HUES64 (cell line): ENCODE data around the gene PLEKHG5.
"Not testable (repeated sequence)": the region's sequence is repeated elsewhere in the genome, so short reads cannot be mapped to it uniquely, and the experiment has no call there.

Source experiments
- H3K27ac ChIP-seq: 2 replicates; pipeline ENCODE4 v1.7.0; 2013; ENCODE audit warnings: low read depth, low read length, inconsistent platforms
- H3K27me3 ChIP-seq: 2 replicates; pipeline ENCODE4 v1.6.1; 2013; ENCODE audit warnings: mild to moderate bottlenecking, low read length; ENCODE audit not compliant: insufficient read depth
- H3K36me3 ChIP-seq: 2 replicates; pipeline ENCODE4 v1.6.1; 2013; ENCODE audit warnings: mild to moderate bottlenecking, low read length; ENCODE audit not compliant: insufficient read depth
- H3K4me1 ChIP-seq: 2 replicates; pipeline ENCODE4 v1.6.1; 2013; ENCODE audit warnings: mild to moderate bottlenecking, low read length, moderate library complexity; ENCODE audit not compliant: insufficient read depth
- H3K4me3 ChIP-seq: 2 replicates; pipeline ENCODE4 v1.5.1; 2013; ENCODE audit warnings: mild to moderate bottlenecking, low read length, moderate library complexity
- H3K9ac ChIP-seq: 2 replicates; pipeline ENCODE4 v1.6.1; 2013; ENCODE audit warnings: mild to moderate bottlenecking, low read depth, low read length
- H3K9me3 ChIP-seq: 2 replicates; pipeline ENCODE4 v1.6.1; 2013; ENCODE audit warnings: low read depth, low read length; ENCODE audit not compliant: insufficient read depth
- WGBS: fragments of 150-250, 120-280 bp; methylation state at CpG from one replicate; pipeline ENCODE4 v1.1.7; 2013; ENCODE audit warnings: missing lambda C conversion rate; 5-methylcytosine and 5-hydroxymethylcytosine counted together

PLEKHG5 gene

DNA sequence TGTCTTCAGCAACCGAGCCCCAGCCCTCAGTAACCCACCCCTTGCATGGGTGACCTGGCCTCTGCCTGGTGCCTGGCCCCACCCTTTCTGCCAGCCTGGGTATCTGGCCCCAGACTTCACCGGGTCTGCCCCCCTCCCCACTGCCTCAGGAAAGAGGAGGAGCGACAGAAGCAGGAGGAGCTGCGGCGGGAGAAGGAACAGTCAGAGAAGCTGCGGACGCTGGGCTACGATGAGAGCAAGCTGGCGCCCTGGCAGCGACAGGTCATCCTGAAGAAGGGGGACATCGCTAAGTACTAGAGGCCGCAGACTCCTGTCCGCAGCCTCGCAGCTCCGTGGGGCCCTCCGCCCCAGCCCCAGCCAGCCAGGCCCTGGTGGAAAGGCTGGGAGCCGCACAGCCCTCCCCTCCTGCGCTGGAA lies 31.6 kb downstream of the PLEKHG5 start:
- no peaks in the 10 kb centered on the region for H3K4me1 ChIP-seq
- H3K36me3 ChIP-seq = peaks cover 4% of the 10 kb centered on the region; the same call in 1 of the 2 replicates
- H3K4me3 ChIP-seq = no peak overlapping the region
- peaks cover 18% of the 10 kb centered on the region for H3K27me3 ChIP-seq
- no peak overlapping the region for H3K27ac ChIP-seq
- 26% methylated on average over 18 of the region's 18 CpGs for whole genome bisulfite sequencing
- no peaks in the 10 kb centered on the region for H3K9me3 ChIP-seq
- H3K9ac ChIP-seq = no peak overlapping the region

DNA sequence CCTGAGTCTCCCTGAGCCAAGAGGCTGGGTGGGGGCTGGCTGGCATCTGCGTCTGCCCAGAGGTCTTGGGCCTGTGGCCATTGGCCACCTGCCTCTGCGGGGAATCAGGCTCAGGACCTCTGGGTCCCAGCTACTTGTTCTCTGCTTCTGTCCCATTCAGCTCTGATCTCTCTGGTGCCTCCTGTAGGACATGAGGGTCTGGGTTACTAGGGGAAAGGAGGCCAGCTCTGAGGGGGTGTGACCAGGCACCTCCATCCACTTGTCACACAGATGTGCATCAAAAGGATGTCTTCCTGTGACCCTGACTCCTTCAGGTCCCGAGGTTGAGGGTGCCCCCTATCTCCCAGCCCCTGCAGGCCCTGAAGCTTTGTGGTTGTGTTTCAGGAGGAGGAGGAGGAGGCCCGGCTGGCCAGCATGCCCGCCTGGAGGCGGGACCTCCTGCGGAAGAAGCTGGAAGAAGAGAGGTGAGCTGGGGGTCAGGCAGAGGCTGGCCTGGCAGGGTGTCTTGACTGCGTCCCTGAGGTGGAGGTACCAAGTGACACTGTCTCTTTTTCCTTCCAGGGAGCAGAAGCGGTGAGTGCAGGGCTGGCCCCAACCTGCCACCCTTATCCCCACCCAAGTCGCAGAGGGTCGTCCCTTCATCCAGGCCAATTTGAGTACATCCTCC lies 34.5 kb downstream of the PLEKHG5 start:
- no peak overlapping the region for H3K9ac ChIP-seq
- WGBS = 78% methylated on average over 11 of the region's 11 CpGs
- H3K4me3 ChIP-seq = no peak overlapping the region
- no peaks in the 10 kb centered on the region for H3K9me3 ChIP-seq
- H3K4me1 ChIP-seq = no peaks in the 10 kb centered on the region
- H3K27ac ChIP-seq = no peak overlapping the region
- H3K36me3 ChIP-seq = no peaks in the 10 kb centered on the region
- peaks cover 45% of the 10 kb centered on the region for H3K27me3 ChIP-seq

DNA sequence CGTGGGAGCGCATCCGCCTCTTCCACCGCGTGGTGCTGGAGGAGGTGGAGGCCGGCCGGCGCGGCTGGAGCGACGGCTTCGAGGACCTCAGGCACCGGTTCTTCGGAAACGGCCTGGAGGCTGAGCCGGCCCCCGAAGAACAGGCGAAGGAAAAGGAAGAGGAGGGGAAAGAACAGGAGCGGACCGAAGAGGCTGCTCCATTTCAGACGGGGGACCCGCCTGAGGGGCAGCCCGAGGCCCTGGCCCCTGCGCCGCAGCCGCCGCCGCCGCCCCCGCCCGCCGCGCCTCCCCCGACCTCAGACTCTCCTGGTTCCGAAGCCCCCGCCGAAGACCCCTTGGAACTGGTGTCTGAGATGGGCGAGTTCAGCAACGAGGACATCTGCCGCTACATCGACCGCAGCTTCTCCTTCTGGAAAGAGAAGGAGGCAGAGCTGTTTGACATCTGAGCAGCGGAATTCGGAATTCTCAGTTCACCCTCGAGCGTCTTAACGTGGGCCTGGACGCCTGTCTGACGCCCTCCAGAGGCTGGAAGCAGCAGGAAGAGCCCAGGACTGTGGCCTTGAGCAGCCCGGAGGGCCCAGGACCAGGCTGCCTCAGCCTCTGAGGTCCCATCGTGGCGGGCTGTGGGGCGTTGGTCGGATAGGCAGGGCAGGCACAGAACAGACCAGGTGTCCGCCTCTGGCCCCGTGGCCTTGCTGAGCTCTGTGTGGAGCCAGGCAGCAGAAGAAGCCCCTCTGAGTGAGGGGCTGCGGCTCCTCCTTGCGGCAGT lies 35.5 kb downstream of the PLEKHG5 start:
- not testable (repeated sequence) for H3K9me3 ChIP-seq, H3K36me3 ChIP-seq, H3K4me3 ChIP-seq, H3K27ac ChIP-seq, H3K9ac ChIP-seq, H3K4me1 ChIP-seq
- peaks cover 50% of the 10 kb centered on the region for H3K27me3 ChIP-seq
- WGBS = 81% methylated on average over 58 of the region's 58 CpGs

DNA sequence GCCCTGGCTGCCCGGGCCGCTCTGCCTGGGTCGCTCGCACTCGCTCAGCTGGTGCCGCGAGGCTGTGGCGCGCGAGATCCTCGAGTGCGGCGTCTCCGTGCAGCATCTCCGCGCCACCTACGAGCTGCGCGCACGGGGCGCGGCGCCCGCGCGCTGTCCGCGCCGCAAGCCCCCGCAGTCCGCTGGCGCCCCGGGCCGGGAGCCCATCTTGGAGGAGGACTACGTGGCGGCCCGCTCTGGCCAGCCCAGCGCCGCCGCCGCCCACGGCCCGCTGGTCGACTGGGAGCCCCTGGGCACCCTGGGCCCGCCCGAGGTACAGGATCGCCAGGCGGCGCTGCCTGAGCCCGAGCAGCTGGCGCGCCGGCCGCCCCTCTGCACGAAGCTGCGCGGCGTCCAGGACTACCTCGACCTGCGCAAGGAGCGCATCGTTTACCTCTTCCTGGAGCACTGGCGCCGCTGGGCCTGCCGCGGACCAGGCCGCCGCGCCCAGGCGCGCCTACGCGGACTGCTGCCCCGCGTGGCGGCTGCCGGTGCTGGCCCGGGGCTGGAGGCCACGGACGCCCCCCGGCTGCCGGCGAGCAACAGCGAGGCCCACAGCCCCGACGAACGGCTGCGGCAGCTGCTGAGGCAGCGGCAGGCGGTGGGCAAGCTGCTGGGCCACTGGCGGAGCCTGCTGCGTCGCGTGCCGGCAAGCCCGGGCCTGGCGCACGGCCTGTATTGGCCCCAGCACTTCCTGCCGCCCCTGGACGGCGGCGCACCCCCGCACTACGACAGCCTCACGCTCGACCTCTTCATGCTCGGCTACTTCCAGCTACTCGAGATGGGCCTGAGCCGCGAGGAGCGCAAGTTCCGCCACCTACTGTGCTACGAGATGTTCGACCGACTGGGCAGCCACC lies 36.4 kb downstream of the PLEKHG5 start:
- no peaks in the 10 kb centered on the region for H3K9me3 ChIP-seq
- no peaks in the 10 kb centered on the region for H3K36me3 ChIP-seq
- H3K4me3 ChIP-seq = peak overlapping the region; percentile 39
- no peak overlapping the region for H3K9ac ChIP-seq
- 8% methylated on average over 115 of the region's 115 CpGs for WGBS
- peaks cover 51% of the 10 kb centered on the region for H3K27me3 ChIP-seq
- no peak overlapping the region for H3K27ac ChIP-seq
- no peaks in the 10 kb centered on the region for H3K4me1 ChIP-seq

DNA sequence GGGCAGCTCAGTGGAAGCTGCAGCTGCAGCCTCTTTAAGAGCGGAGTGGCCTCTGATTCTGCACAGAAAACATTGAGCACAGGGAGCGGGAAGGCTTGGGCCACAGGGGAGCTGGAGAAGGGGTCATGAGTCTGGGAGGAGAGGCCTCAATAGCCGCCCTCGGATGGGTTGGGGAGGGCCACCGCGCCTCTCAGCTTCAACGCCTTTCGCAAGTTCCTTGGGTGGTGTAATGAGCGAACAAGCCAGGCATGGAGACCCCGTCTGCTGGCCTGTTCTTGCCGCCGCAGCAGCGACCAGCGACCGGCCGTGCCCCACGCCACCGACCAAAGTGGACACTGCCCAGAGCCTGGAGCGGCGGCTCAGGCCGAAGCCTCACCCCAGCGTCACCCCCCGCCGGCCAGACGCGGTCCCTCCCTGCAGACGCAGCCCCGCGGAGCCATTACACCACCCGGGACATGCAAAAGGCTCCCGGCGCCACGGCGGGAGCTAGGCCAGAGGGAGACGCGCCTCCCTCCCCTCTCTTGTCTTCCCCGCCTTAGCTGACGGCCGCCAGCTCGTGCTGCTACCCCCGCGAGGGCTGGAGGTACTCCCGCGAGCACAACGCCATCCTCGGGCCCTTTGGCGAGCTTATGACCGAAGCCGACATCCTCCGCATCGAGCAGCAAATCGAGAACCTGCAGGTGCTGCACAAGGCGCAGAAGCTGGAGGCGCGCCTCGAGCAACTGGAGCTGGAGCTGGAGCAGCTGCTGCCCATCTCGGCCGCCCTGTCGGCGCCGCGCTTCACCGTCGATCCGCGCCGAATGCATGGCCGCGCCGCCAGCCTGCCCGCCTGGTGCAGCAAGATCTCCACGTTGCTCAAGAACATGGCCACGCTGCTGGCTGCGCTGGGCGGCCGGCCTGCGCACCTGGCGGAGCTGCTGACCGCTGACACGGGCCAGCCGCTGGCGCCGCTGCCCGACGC lies 37.3 kb downstream of the PLEKHG5 start:
- H3K27me3 ChIP-seq = peaks cover 61% of the 10 kb centered on the region
- not testable (repeated sequence) for H3K4me1 ChIP-seq, H3K27ac ChIP-seq, H3K9ac ChIP-seq, H3K9me3 ChIP-seq, H3K36me3 ChIP-seq
- 12% methylated on average over 85 of the region's 85 CpGs for WGBS
- peak overlapping the region; percentile 39 for H3K4me3 ChIP-seq

DNA sequence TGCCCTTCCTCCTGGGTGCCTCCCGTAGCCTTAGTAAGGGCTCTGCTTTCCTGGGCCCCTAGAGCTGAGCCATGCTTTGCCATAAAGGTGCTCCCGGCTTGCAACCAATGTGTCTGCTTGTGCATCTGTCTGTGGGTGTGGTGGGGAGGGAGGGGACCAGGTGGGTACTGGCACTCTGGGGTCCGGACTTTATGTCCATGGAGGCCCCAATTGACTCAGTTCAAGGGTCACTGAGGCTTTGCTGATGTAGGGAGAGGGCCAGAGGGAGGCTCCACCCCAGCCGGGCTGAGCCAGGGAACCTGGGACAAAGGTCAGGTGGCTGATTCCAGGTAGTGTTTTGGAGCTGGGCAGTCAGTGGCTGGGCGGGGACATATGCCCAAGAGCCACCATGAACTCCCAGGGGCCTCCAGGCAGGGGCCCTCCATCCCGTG lies 40.5 kb downstream of the PLEKHG5 start:
- Histone ChIP-seq H3K4me1 (peaks cover 10% of the 10 kb centered on the region; the same call in 1 of the 2 replicates), H3K27me3 (peaks cover 79% of the 10 kb centered on the region)
- 90% methylated on average over 6 of the region's 6 CpGs for WGBS

DNA sequence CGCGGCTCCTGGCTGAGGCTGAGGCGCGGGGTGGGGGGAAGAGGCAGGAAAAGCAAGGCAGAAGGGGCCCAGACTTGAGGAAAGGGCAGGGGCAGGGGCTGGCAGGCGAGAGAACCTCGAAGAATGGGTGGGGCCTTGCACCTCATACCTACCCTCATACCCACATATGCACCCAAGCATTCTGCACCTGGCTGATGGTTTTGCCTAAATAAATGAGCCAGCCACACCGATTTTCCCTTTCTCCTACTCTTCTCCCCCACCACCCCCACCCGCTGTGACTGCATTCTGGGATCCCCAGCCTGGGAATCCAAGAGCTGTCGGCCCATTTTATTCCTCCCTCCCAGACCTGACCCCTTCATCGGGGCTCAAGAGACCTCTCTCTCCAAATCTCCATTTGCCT lies 41.0 kb downstream of the PLEKHG5 start:
- H3K4me3 ChIP-seq = not testable (repeated sequence)

More for the DNA sequence above, 40.5 kb downstream of the PLEKHG5 start:
- Histone ChIP-seq H3K9me3 (no peaks in the 10 kb centered on the region), H3K9ac (no peak overlapping the region), H3K36me3 (no peaks in the 10 kb centered on the region), H3K27ac (no peak overlapping the region), H3K4me3 (no peak overlapping the region)

DNA sequence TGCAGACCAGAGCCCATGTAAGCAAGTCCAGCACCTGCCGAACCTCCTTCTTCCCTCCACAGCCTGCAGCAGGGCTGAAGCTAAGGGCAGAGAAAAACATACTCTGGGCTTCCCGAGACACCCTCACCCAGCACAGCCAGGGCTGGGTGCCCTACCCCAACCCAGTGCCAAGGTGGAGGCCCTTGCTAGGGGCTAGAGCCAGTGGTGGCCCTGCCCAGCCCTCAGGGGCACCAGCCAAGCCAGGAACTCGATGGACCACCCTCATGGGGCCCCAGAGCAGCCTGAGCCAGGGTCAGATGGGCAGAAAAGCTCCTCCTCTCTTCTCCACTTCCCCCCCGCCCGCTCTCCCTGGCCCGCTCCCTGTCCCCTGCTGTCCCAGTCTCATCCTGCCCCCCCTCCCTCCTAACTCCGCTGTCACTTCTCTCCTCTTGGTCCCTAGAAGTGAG lies 41.4 kb downstream of the PLEKHG5 start:
- H3K9ac ChIP-seq = no peak overlapping the region
- WGBS = 64% methylated on average over 6 of the region's 7 CpGs
- H3K27ac ChIP-seq = no peak overlapping the region
- no peaks in the 10 kb centered on the region for H3K9me3 ChIP-seq
- no peaks in the 10 kb centered on the region for H3K36me3 ChIP-seq
- H3K27me3 ChIP-seq = peaks cover 70% of the 10 kb centered on the region
- H3K4me1 ChIP-seq = peaks cover 10% of the 10 kb centered on the region; the same call in 1 of the 2 replicates
- no peak overlapping the region for H3K4me3 ChIP-seq

More for the DNA sequence above, 41.0 kb downstream of the PLEKHG5 start:
- not testable (repeated sequence) for H3K36me3 ChIP-seq, H3K27ac ChIP-seq, H3K9ac ChIP-seq, H3K9me3 ChIP-seq
- H3K4me1 ChIP-seq = peaks cover 10% of the 10 kb centered on the region; the same call in 1 of the 2 replicates
- WGBS = 65% methylated on average over 10 of the region's 10 CpGs
- peaks cover 75% of the 10 kb centered on the region for H3K27me3 ChIP-seq

DNA sequence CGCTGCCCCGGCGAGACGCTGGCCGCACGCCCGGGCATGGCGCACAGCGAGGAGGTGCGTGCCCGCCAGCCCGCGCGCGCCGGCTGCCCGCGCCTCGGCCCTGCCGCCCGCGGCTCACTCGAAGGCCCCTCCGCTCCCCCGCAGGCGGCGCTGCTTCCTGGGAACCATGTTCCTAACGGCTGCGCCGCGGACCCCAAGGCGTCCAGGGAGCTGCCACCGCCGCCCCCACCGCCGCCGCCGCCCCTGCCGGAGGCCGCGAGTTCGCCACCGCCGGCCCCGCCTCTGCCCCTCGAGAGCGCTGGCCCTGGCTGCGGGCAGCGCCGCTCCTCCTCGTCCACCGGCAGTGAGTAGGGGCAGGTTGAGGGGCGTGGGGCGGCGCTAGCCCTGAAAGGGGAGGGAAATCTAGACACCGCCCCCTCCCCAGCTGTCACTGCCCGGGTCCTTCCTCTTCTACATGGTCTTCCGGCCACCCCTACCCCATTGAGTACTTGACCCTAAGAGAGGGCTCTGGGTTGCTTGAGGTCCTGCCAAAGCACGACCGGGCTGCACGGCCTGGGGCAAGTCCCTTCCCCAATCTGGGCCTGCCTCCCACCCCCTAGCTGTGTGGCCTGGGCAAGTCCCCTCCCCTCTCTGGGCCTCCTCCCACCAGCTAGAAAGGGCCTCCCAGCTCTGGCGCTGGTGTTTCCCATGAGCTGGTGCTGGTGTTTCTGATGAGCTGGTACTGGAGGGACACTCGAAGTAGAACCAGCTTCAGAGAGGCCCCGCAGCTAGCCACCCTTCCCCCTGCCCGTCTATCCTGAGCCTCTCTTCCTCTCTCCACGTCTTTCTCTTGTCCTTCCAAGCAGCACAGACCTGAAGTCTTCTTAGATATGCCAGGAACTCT lies 42.5 kb downstream of the PLEKHG5 start:
- Histone ChIP-seq H3K9me3 (no peaks in the 10 kb centered on the region), H3K27me3 (peaks cover 60% of the 10 kb centered on the region), H3K4me3 (peak overlapping the region; percentile 57), H3K4me1 (peaks cover 10% of the 10 kb centered on the region; the same call in 1 of the 2 replicates), H3K36me3 (no peaks in the 10 kb centered on the region), H3K9ac (no peak overlapping the region), H3K27ac (no peak overlapping the region)
- WGBS = 4% methylated on average over 61 of the region's 66 CpGs
